HG03045 (cell line): ENCODE data around the gene PRTG.
"Not testable (repeated sequence)": the region's sequence is repeated elsewhere in the genome, so short reads cannot be mapped to it uniquely, and the experiment has no call there.

Source experiments
- ATAC-seq: cut with Tn5 transposase; IDR thresholded peaks from one replicate; pipeline ENCODE4 v1.9.1; 2021; ENCODE audit warnings: mild to moderate bottlenecking, moderate library complexity; ENCODE audit not compliant: unreplicated experiment

Gene PRTG

GRCh38 chr15:55742927-55743728 is at the start of gene PRTG:
TSS of gene PRTG (minus strand) at chr15:55743152. CDS start at chr15:55742931, 221 bp downstream.
- no peak for ATAC-seq

- no peak for ATAC-seq
Measured at GRCh38 chr15:55791551-55792400, 48.8 kb upstream of the PRTG start.

GRCh38 chr15:55789066-55789660 is 46.2 kb upstream of the PRTG start:
- no peak for ATAC-seq

GRCh38 chr15:55786341-55786740 is 43.4 kb upstream of the PRTG start:
- ATAC-seq = no peak

- not testable (repeated sequence) for ATAC-seq
Measured at GRCh38 chr15:55785593-55785992, 42.6 kb upstream of the PRTG start.

- no peak for ATAC-seq
Measured at GRCh38 chr15:55784286-55784685, 41.3 kb upstream of the PRTG start.

- no peak for ATAC-seq
Measured at GRCh38 chr15:55782901-55783300, 39.9 kb upstream of the PRTG start.

GRCh38 chr15:55780292-55780691 is 37.3 kb upstream of the PRTG start:
- ATAC-seq = no peak

- ATAC-seq = no peak
Measured at GRCh38 chr15:55778932-55779331, 36.0 kb upstream of the PRTG start.

GRCh38 chr15:55775316-55775715 is 32.4 kb upstream of the PRTG start:
- no peak for ATAC-seq

- no peak for ATAC-seq
Measured at GRCh38 chr15:55774113-55774970, 31.4 kb upstream of the PRTG start.

GRCh38 chr15:55770806-55771205 is 27.9 kb upstream of the PRTG start:
- no peak for ATAC-seq

- ATAC-seq = no peak
Measured at GRCh38 chr15:55770261-55770660, 27.3 kb upstream of the PRTG start.

GRCh38 chr15:55768670-55769185 is 25.8 kb upstream of the PRTG start:
- ATAC-seq = no peak

- ATAC-seq = no peak
Measured at GRCh38 chr15:55766676-55767075, 23.7 kb upstream of the PRTG start.

GRCh38 chr15:55764398-55764797 is 21.4 kb upstream of the PRTG start:
- no peak for ATAC-seq

- no peak for ATAC-seq
Measured at GRCh38 chr15:55758580-55758986, 15.6 kb upstream of the PRTG start.

- not testable (repeated sequence) for ATAC-seq
Measured at GRCh38 chr15:55753433-55753832, 10.5 kb upstream of the PRTG start.

- ATAC-seq = no peak
Measured at GRCh38 chr15:55750706-55751105, 7.8 kb upstream of the PRTG start.
